Caco-2 (cell line): ENCODE measurements around the gene SRXN1. TPM values are rescaled to one million over a fixed set of nuclear protein-coding genes. Genes with fewer than 3 reads are reported as not detected.
"Not testable (repeated sequence)": the region's sequence is repeated elsewhere in the genome, so short reads cannot be mapped to it uniquely, and the experiment has no call there.

Source experiments
- BruUV-seq: library from RNA; stranded (reverse); fragments of 400-500 nt; replicated peaks from 2 replicates; lab custom pipeline; 2021; lab: Mats Ljungman, UMichigan
- CTCF ChIA-PET: fragments of 300-600 bp; sonication (Branson Sonifier 250); formaldehyde crosslinking; loops from one replicate; lab custom pipeline; 2022; ENCODE audit warnings: antibody characterized with exemption; lab: Charles Lee
- POLR2A ChIA-PET: fragments of 300-600 bp; sonication (Branson Sonifier 250); formaldehyde crosslinking; loops from one replicate; lab custom pipeline; 2022; ENCODE audit warnings: antibody characterized with exemption; lab: Charles Lee
- DNase-seq, 2 experiments: peaks; one replicate each; pipeline versions ENCODE4 v3.0.0 to v3.0.0-alpha.2; 2020 to 2022
- H3K27me3 ChIP-seq: replicated peaks from 2 replicates; pipeline ENCODE4 v1.6.0; 2011; ENCODE audit warnings: low read length; ENCODE audit not compliant: control insufficient read depth, insufficient read depth
- H3K36me3 ChIP-seq: 2 replicates; pipeline ENCODE4 v1.5.1; 2011; ENCODE audit warnings: low read length; ENCODE audit not compliant: control insufficient read depth, insufficient read depth
- H3K4me1 ChIP-seq: fragments of 250-450 bp; sonication (Bioruptor Pico); 2 replicates; pipeline ENCODE4 v1.5.1; 2020; ENCODE audit warnings: mild to moderate bottlenecking
- H3K4me3 ChIP-seq: 2 replicates; pipeline ENCODE4 v1.5.1; 2011; ENCODE audit warnings: low read depth, mild to moderate bottlenecking, control low read depth, low read length
- H3K9me3 ChIP-seq: fragments of 250-450 bp; sonication (Bioruptor Pico); 2 replicates; pipeline ENCODE4 v1.5.1; 2020; ENCODE audit warnings: mild to moderate bottlenecking, moderate library complexity
- H3K27ac Mint-ChIP-seq: one replicate; pipeline ENCODE4 v1.8.0; 2022; ENCODE audit warnings: mixed read lengths; ENCODE audit not compliant: unreplicated experiment
- H3K27me3 Mint-ChIP-seq: one replicate; pipeline ENCODE4 v1.8.0; 2022; ENCODE audit warnings: mixed read lengths; ENCODE audit not compliant: insufficient read depth, unreplicated experiment
- H3K36me3 Mint-ChIP-seq: one replicate; pipeline ENCODE4 v1.8.0; 2022; ENCODE audit warnings: mild to moderate bottlenecking, mixed read lengths; ENCODE audit not compliant: insufficient read depth, unreplicated experiment
- H3K4me1 Mint-ChIP-seq: one replicate; pipeline ENCODE4 v1.8.0; 2022; ENCODE audit warnings: low read depth, mixed read lengths; ENCODE audit not compliant: unreplicated experiment
- H3K4me3 Mint-ChIP-seq: one replicate; pipeline ENCODE4 v1.8.0; 2022; ENCODE audit warnings: mild to moderate bottlenecking, moderate library complexity, mixed read lengths; ENCODE audit not compliant: unreplicated experiment
- H3K9me3 Mint-ChIP-seq: one replicate; pipeline ENCODE4 v1.8.0; 2022; ENCODE audit warnings: mixed read lengths; ENCODE audit not compliant: unreplicated experiment
- CTCF ChIP-seq, 2 experiments: fragments of 200-600 bp in 1 of 2; IDR thresholded peaks; 1 replicate in 1 of 2; 2 replicates in 1 of 2; pipeline versions ENCODE4 v1.5.1 to v1.8.0; 2011 to 2022; ENCODE audit warnings: antibody characterized with exemption in 1 of 2, control low read depth in 1 of 2, inconsistent platforms in 1 of 2, low read depth in 1 of 2, low read length in 1 of 2, mild to moderate bottlenecking in 1 of 2, moderate library complexity in 1 of 2; ENCODE audit not compliant: insufficient read depth in 1 of 2, severe bottlenecking in 1 of 2, unreplicated experiment in 1 of 2
- intact Hi-C: fragments of 100-400 bp; cut with micrococcal nuclease; formaldehyde crosslinking; loops from one replicate; pipeline ENCODE4 v1.10.0; 2022; ENCODE audit not compliant: unreplicated experiment
- total RNA-seq: library from RNA; stranded (reverse); gene quantifications from 2 replicates; pipeline ENCODE4 v1.2.3, GENCODE V29; 2022

Gene SRXN1
- total RNA-seq, 1 experiment from 2014 or later: 33.7 TPM

- peaks cover 41% of the 10 kb centered on the region for H3K36me3 Mint-ChIP-seq
- TF ChIP-seq CTCF (IDR thresholded peaks at IDR 0.05; ENCODE audit: insufficient read depth in 1 of 2, low read depth in 1 of 2, low read length in 1 of 2, severe bottlenecking in 1 of 2, unreplicated experiment in 1 of 2): peak; percentile 95 to 97
- no peaks in the 10 kb centered on the region for H3K27me3 ChIP-seq
- intact Hi-C loops: loop anchor here (1.0 to 5.0 kb wide), 4 partner anchors 42 to 293 kb away; no protein-coding TSS in a partner anchor
- peak; percentile 78 to 89 for DNase-seq
- BruUV-seq: no TSS peak
- H3K36me3 ChIP-seq: peaks cover 5% of the 10 kb centered on the region
- H3K27me3 Mint-ChIP-seq: no peaks in the 10 kb centered on the region
- H3K4me3 Mint-ChIP-seq: no peak overlapping the region
- no peaks in the 10 kb centered on the region for H3K9me3 Mint-ChIP-seq
- no peaks in the 10 kb centered on the region for H3K4me1 ChIP-seq
- ChIA-PET POLR2A (no interaction called here), CTCF (interaction anchor here (0.5 to 3.2 kb wide), 29 partner anchors 8 to 265 kb away, joined by 3 to 46 read pairs (median 5); partner anchors contain the start of genes CSNK2A1, SLC52A3 and TRIB3)
- no peaks in the 10 kb centered on the region for H3K4me1 Mint-ChIP-seq
- no peak overlapping the region for H3K4me3 ChIP-seq
- no peaks in the 10 kb centered on the region for H3K9me3 ChIP-seq
- H3K27ac Mint-ChIP-seq: no peak overlapping the region
Observed at GRCh38 chr20:645318-646106, 7.5 kb downstream of the SRXN1 start.

- Mint-ChIP-seq H3K4me1 (no peaks in the 10 kb centered on the region), H3K4me3 (no peak overlapping the region), H3K9me3 (no peaks in the 10 kb centered on the region), H3K36me3 (peaks cover 36% of the 10 kb centered on the region), H3K27me3 (peaks cover 5% of the 10 kb centered on the region), H3K27ac (no peak overlapping the region)
- no TSS peak for BruUV-seq
- CTCF ChIA-PET: interaction anchor here (0.5 to 3.2 kb wide), 28 partner anchors 7 to 265 kb away, joined by 3 to 46 read pairs (median 5); partner anchors contain the start of genes CSNK2A1, SLC52A3 and TRIB3
- no peaks in the 10 kb centered on the region for H3K27me3 ChIP-seq
- no peak overlapping the region for H3K4me3 ChIP-seq
- POLR2A ChIA-PET: no interaction called here
- intact Hi-C loops: loop anchor here (1.0 to 5.0 kb wide), 4 partner anchors 42 to 293 kb away; no protein-coding TSS in a partner anchor
- TF ChIP-seq CTCF (IDR thresholded peaks at IDR 0.05; ENCODE audit: insufficient read depth in 1 of 2, low read depth in 1 of 2, low read length in 1 of 2, severe bottlenecking in 1 of 2, unreplicated experiment in 1 of 2): no peak
- DNase-seq: no peak
- no peaks in the 10 kb centered on the region for H3K9me3 ChIP-seq
- peaks cover 5% of the 10 kb centered on the region for H3K36me3 ChIP-seq
- no peaks in the 10 kb centered on the region for H3K4me1 ChIP-seq
Observed at GRCh38 chr20:644692-645317, 8.2 kb downstream of the SRXN1 start.

GRCh38 chr20:642398-643174 lies 10.4 kb downstream of the SRXN1 start:
- intact Hi-C loops: no loop called here
- DNase-seq: no peak
- ChIA-PET POLR2A (no interaction called here), CTCF (no interaction called here)
- no TSS peak for BruUV-seq
- Mint-ChIP-seq H3K27ac (no peak overlapping the region), H3K27me3 (peaks cover 5% of the 10 kb centered on the region), H3K4me1 (peaks cover 2% of the 10 kb centered on the region), H3K9me3 (no peaks in the 10 kb centered on the region), H3K36me3 (peaks cover 17% of the 10 kb centered on the region), H3K4me3 (no peak overlapping the region)
- H3K4me3 ChIP-seq: no peak overlapping the region
- H3K36me3 ChIP-seq: peaks cover 2% of the 10 kb centered on the region; the same call in 1 of the 2 replicates
- no peaks in the 10 kb centered on the region for H3K9me3 ChIP-seq
- no peaks in the 10 kb centered on the region for H3K27me3 ChIP-seq
- TF ChIP-seq CTCF (IDR thresholded peaks at IDR 0.05; ENCODE audit: insufficient read depth in 1 of 2, low read depth in 1 of 2, low read length in 1 of 2, severe bottlenecking in 1 of 2, unreplicated experiment in 1 of 2): no peak
- H3K4me1 ChIP-seq: no peaks in the 10 kb centered on the region

- H3K4me3 ChIP-seq, H3K36me3 ChIP-seq, H3K27me3 Mint-ChIP-seq, BruUV-seq, H3K27me3 ChIP-seq, H3K4me1 Mint-ChIP-seq, H3K27ac Mint-ChIP-seq, intact Hi-C loops, DNase-seq, H3K9me3 Mint-ChIP-seq, POLR2A ChIA-PET, CTCF ChIA-PET, H3K4me1 ChIP-seq, H3K9me3 ChIP-seq, H3K4me3 Mint-ChIP-seq: not testable (repeated sequence)
- peaks cover 13% of the 10 kb centered on the region for H3K36me3 Mint-ChIP-seq
Observed at GRCh38 chr20:642013-642397, 11.0 kb downstream of the SRXN1 start.
